Loucy (cell line): ENCODE results near the gene IGDCC3.

Experiments
- H2AFZ ChIP-seq: fragments of 200-600 bp; sonication (generic); 2 replicates; pipeline ENCODE4 v1.6.0; 2016; ENCODE audit warnings: antibody characterized with exemption, mild to moderate bottlenecking, low read length, moderate library complexity
- H3F3A ChIP-seq: fragments of 200-600 bp; 2 replicates; pipeline ENCODE4 v1.6.0; 2016; ENCODE audit warnings: antibody characterized with exemption, low read depth, mild to moderate bottlenecking
- H3K27me3 ChIP-seq: fragments of 200-600 bp; sonication (generic); 2 replicates; pipeline ENCODE4 v1.6.1; 2014; ENCODE audit warnings: low read length, mild to moderate bottlenecking; ENCODE audit not compliant: insufficient read depth, poor library complexity, severe bottlenecking
- H3K36me3 ChIP-seq: fragments of 200-600 bp; sonication (generic); 2 replicates; pipeline ENCODE4 v1.6.1; 2016; ENCODE audit warnings: low read length; ENCODE audit not compliant: insufficient read depth
- H3K4me1 ChIP-seq: fragments of 200-600 bp; sonication (generic); 2 replicates; pipeline ENCODE4 v1.5.1; 2014; ENCODE audit warnings: low read length, mild to moderate bottlenecking; ENCODE audit not compliant: insufficient read depth, poor library complexity, severe bottlenecking
- H3K4me2 ChIP-seq: fragments of 200-600 bp; sonication (generic); 2 replicates; pipeline ENCODE4 v1.6.0; 2014; ENCODE audit warnings: antibody characterized with exemption, low read length, low read depth, mild to moderate bottlenecking; ENCODE audit not compliant: poor library complexity, severe bottlenecking
- H3K4me3 ChIP-seq: fragments of 200-600 bp; sonication (generic); 2 replicates; pipeline ENCODE4 v1.5.1; 2014; ENCODE audit warnings: low read length, mild to moderate bottlenecking, mixed read lengths; ENCODE audit not compliant: poor library complexity, severe bottlenecking
- H3K79me2 ChIP-seq: fragments of 200-600 bp; sonication (generic); 2 replicates; pipeline ENCODE4 v1.6.1; 2014; ENCODE audit warnings: low read length; ENCODE audit not compliant: insufficient read depth
- H3K9ac ChIP-seq: fragments of 200-600 bp; sonication (generic); 2 replicates; pipeline ENCODE4 v1.6.0; 2014; ENCODE audit warnings: mild to moderate bottlenecking, low read depth, low read length, moderate library complexity; ENCODE audit not compliant: poor library complexity, severe bottlenecking
- H3K9me2 ChIP-seq: fragments of 200-600 bp; sonication (generic); replicated peaks from 2 replicates; pipeline ENCODE4 v1.6.1; 2016; ENCODE audit warnings: low read depth, low read length, mixed read lengths
- H3K9me3 ChIP-seq: fragments of 200-600 bp; sonication (generic); 2 replicates; pipeline ENCODE4 v1.6.1; 2014; ENCODE audit warnings: mild to moderate bottlenecking, antibody characterized with exemption, low read length, low read depth; ENCODE audit not compliant: insufficient read depth
- H4K20me1 ChIP-seq: fragments of 200-600 bp; sonication (generic); 2 replicates; pipeline ENCODE4 v1.6.0; 2014; ENCODE audit warnings: antibody characterized with exemption, low read length, mild to moderate bottlenecking; ENCODE audit not compliant: insufficient read depth, poor library complexity, severe bottlenecking
- EZH2phosphoT487 ChIP-seq: fragments of 200-600 bp; IDR thresholded peaks from 2 replicates; pipeline ENCODE4 v1.6.1; 2018; ENCODE audit warnings: antibody characterized with exemption, mild to moderate bottlenecking, moderate library complexity, borderline replicate concordance
- TF ChIP-seq, protein P1 (sequence below): fragments of 200-600 bp; sonication (generic); conservative IDR thresholded peaks from 2 replicates; pipeline ENCODE4 v1.5.1; 2014; ENCODE audit warnings: mild to moderate bottlenecking, antibody characterized with exemption, low read length

IGDCC3 gene

DNA sequence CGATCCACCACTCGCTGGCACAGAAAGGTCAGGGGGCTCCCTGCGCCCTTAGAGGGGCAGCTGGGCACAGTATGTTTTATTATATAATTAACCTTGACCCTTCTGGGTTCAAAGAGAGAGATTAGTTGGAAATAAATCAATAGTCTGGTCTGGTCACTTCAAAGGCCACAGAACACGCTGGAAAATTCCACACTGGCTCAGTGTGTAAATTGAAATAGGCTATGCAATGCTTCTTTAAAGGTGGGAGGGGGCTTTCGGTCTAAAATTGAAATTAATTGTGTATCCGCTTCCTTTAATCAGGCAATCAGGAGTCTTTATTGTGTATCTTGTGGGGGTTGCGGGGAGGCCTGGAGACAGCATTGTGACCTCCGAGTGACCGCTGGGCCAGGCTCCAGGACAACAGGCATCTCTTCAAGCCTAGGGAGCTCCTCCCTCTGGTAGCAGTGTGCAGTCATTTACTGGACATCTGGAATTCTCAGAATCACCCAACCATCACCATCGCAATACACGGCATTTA, 65.3 kb downstream of the IGDCC3 start:
- Histone ChIP-seq H3K9ac (no peak overlapping the region), H3K36me3 (no peaks in the 10 kb centered on the region), H3K9me3 (no peaks in the 10 kb centered on the region), H3K79me2 (no peaks in the 10 kb centered on the region), H3F3A (no peaks in the 10 kb centered on the region), H4K20me1 (no peaks in the 10 kb centered on the region), H3K4me1 (no peaks in the 10 kb centered on the region), H3K27me3 (no peaks in the 10 kb centered on the region), H2AFZ (no peak overlapping the region), H3K4me3 (no peak overlapping the region), H3K9me2 (no peaks in the 10 kb centered on the region), H3K4me2 (no peak overlapping the region)
- TF ChIP-seq, protein P1, sequence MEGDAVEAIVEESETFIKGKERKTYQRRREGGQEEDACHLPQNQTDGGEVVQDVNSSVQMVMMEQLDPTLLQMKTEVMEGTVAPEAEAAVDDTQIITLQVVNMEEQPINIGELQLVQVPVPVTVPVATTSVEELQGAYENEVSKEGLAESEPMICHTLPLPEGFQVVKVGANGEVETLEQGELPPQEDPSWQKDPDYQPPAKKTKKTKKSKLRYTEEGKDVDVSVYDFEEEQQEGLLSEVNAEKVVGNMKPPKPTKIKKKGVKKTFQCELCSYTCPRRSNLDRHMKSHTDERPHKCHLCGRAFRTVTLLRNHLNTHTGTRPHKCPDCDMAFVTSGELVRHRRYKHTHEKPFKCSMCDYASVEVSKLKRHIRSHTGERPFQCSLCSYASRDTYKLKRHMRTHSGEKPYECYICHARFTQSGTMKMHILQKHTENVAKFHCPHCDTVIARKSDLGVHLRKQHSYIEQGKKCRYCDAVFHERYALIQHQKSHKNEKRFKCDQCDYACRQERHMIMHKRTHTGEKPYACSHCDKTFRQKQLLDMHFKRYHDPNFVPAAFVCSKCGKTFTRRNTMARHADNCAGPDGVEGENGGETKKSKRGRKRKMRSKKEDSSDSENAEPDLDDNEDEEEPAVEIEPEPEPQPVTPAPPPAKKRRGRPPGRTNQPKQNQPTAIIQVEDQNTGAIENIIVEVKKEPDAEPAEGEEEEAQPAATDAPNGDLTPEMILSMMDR = no peak
- TF ChIP-seq EZH2phosphoT487 = no peak

DNA sequence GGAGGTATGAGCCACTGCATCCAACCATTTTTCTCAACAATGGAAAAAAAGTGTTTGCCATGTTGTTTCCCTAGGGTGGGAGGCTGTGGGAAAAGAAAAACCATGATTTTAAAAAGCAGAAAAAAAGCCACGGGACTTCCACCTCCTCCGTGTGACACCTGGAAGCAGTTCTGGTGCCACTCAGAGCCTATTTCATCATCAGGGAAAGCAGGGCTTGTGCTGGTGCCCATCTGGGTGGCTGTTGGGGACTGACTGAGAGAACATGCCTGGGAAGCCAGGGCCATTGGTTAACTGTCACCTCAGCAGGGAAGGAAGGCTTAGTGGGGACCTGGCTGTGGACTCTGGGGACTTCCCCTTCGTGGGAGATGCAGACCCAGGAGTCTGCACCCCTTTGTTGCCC, 66.0 kb downstream of the IGDCC3 start:
- no peaks in the 10 kb centered on the region for H4K20me1 ChIP-seq
- no peaks in the 10 kb centered on the region for H3F3A ChIP-seq
- no peaks in the 10 kb centered on the region for H3K9me3 ChIP-seq
- H3K27me3 ChIP-seq = no peaks in the 10 kb centered on the region
- H3K4me3 ChIP-seq = no peak overlapping the region
- no peak overlapping the region for H3K9ac ChIP-seq
- no peaks in the 10 kb centered on the region for H3K4me1 ChIP-seq
- no peak overlapping the region for H3K4me2 ChIP-seq
- H2AFZ ChIP-seq = no peak overlapping the region
- H3K9me2 ChIP-seq = no peaks in the 10 kb centered on the region
- no peaks in the 10 kb centered on the region for H3K36me3 ChIP-seq
- no peaks in the 10 kb centered on the region for H3K79me2 ChIP-seq
- TF ChIP-seq, protein P1 = no peak
- no peak for TF ChIP-seq EZH2phosphoT487

DNA sequence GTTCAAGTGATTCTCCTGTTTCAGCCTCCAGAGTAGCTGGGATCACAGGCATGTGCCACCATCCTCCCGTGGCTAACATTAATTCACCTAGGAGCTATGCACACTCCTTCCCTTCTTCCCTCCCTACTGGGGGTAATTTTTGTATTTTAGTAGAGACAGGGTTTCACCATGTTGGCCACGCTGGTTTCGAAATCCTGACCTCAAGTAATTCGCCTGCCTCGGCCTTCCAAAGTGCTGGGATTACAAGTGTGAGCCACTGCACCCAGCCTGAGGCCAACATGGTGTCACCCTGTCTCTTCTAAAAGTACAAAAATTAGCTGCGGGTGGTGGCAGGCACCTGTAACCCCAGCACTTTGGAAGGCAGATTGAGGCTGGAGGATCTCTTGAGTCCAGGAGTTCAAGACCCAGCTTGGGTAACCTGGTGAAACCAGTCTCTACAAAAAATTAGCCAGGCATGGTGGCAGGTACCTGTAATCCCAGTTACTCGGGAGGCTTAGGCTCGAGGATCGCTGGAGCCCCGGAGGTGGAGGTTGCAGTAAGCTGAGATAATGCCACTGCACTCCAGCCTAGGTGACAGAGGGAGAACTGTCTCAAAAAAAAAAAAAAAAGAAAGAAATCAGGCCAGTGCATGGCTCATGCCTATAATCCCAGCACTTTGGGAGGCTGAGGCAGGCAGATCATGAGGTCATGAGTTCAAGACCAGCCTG, 67.2 kb downstream of the IGDCC3 start:
- Histone ChIP-seq H3K4me2 (no peak overlapping the region), H2AFZ (no peak overlapping the region), H3K9me3 (no peaks in the 10 kb centered on the region), H3K36me3 (no peaks in the 10 kb centered on the region), H3K4me3 (no peak overlapping the region), H3K9me2 (no peaks in the 10 kb centered on the region), H3K27me3 (no peaks in the 10 kb centered on the region), H3K79me2 (no peaks in the 10 kb centered on the region), H3K4me1 (no peaks in the 10 kb centered on the region), H3F3A (no peaks in the 10 kb centered on the region), H4K20me1 (no peaks in the 10 kb centered on the region), H3K9ac (no peak overlapping the region)
- no peak for TF ChIP-seq EZH2phosphoT487
- TF ChIP-seq, protein P1 = no peak
